Neural progenitor cell (in vitro differentiated cells): ENCODE results near the gene JOSD2. TPM values are rescaled to one million over a fixed set of nuclear protein-coding genes. Genes with fewer than 3 reads are reported as not detected.

Source experiments
- DNase-seq: peaks from one replicate; pipeline ENCODE4 v3.0.0-alpha.2; 2016; ENCODE audit warnings: low spot score
- H2AFZ ChIP-seq: fragments of 200-600 bp; sonication (generic); replicated peaks from 2 replicates; pipeline ENCODE4 v1.6.1; 2016; ENCODE audit warnings: antibody characterized with exemption
- H3F3A ChIP-seq: fragments of 200-600 bp; sonication (generic); 2 replicates; pipeline ENCODE4 v1.6.1; 2016; ENCODE audit warnings: antibody characterized with exemption, low read depth
- H3K27ac ChIP-seq: fragments of 200-600 bp; sonication (generic); 2 replicates; pipeline ENCODE4 v1.5.1; 2016; ENCODE audit warnings: mild to moderate bottlenecking
- H3K27me3 ChIP-seq: fragments of 200-600 bp; sonication (generic); 2 replicates; pipeline ENCODE4 v1.6.1; 2016; ENCODE audit warnings: mild to moderate bottlenecking, moderate library complexity
- H3K36me3 ChIP-seq: fragments of 200-600 bp; sonication (generic); 2 replicates; pipeline ENCODE4 v1.5.1; 2016
- H3K4me1 ChIP-seq: fragments of 200-600 bp; sonication (generic); 2 replicates; pipeline ENCODE4 v1.6.1; 2016; ENCODE audit warnings: mixed run types
- H3K4me2 ChIP-seq: fragments of 200-600 bp; sonication (generic); 2 replicates; pipeline ENCODE4 v1.6.1; 2016
- H3K4me3 ChIP-seq: fragments of 200-600 bp; sonication (generic); 2 replicates; pipeline ENCODE4 v1.5.1; 2016
- H3K79me2 ChIP-seq: fragments of 200-600 bp; sonication (generic); 2 replicates; pipeline ENCODE4 v1.6.1; 2016; ENCODE audit warnings: low read depth
- H3K9ac ChIP-seq: fragments of 200-600 bp; sonication (generic); 2 replicates; pipeline ENCODE4 v1.6.1; 2016
- H3K9me3 ChIP-seq: fragments of 200-600 bp; sonication (generic); 2 replicates; pipeline ENCODE4 v1.5.1; 2016; ENCODE audit warnings: low read depth
- H4K20me1 ChIP-seq: fragments of 200-600 bp; sonication (generic); 2 replicates; pipeline ENCODE4 v1.6.1; 2016; ENCODE audit warnings: low read depth
- H3K27ac Mint-ChIP-seq: 3 replicates; pipeline ENCODE4 v1.8.0; 2021; ENCODE audit warnings: mixed read lengths
- H3K27me3 Mint-ChIP-seq: 2 replicates; pipeline ENCODE4 v1.8.0; 2022; ENCODE audit warnings: low read depth, mild to moderate bottlenecking, inconsistent platforms, moderate library complexity, mixed read lengths; ENCODE audit not compliant: insufficient read depth
- H3K36me3 Mint-ChIP-seq: 3 replicates; pipeline ENCODE4 v1.8.0; 2021; ENCODE audit warnings: mixed read lengths
- H3K4me1 Mint-ChIP-seq: 3 replicates; pipeline ENCODE4 v1.8.0; 2021; ENCODE audit warnings: mixed read lengths
- H3K4me3 Mint-ChIP-seq: 3 replicates; pipeline ENCODE4 v1.8.0; 2021; ENCODE audit warnings: mild to moderate bottlenecking, moderate library complexity, mixed read lengths
- H3K9me3 Mint-ChIP-seq: 3 replicates; pipeline ENCODE4 v1.8.0; 2020; ENCODE audit warnings: mixed read lengths
- EZH2 ChIP-seq: fragments of 200-600 bp; sonication (generic); IDR thresholded peaks from 2 replicates; pipeline ENCODE4 v1.6.1; 2017; ENCODE audit warnings: antibody characterized with exemption, mild to moderate bottlenecking, moderate library complexity
- EZH2phosphoT487 ChIP-seq: fragments of 200-600 bp; sonication (generic); IDR thresholded peaks from 2 replicates; pipeline ENCODE4 v1.6.1; 2017; ENCODE audit warnings: antibody characterized with exemption
- total RNA-seq: library from RNA; depleted of rRNA; stranded (reverse); fragments of >200 nt; gene quantifications from 2 replicates; pipeline ENCODE4 v1.2.3, GENCODE V29; 2015; ENCODE audit warnings: low replicate concordance
- TF ChIP-seq, protein P1 (sequence below): fragments of 200-600 bp; sonication (generic); IDR thresholded peaks from 2 replicates; pipeline ENCODE4 v1.5.1; 2017; ENCODE audit warnings: antibody characterized with exemption, mild to moderate bottlenecking

Gene JOSD2
- total RNA-seq, 1 donor from 2014 or later: 1.7 TPM

DNA sequence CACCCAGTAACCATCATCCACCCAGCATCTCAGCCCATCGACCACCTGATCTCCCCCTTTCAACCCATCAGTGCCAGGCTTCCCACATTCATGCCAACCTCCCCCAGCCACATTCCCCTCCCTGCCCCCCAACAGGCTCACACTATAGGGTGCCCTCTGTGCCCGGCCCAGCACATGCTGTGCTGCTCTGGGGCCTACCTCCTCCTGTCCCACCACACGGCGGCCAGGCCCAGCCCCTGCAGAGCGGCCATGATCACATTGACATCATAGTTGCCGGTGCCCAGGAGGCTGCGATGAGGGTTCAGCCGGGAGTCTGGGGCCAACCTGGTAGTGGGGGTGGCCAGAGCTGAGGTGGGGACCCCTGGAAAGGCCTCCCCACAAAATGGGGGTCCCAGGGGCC is 3.6 kb downstream of the JOSD2 start:
- H3K36me3 Mint-ChIP-seq: no peaks in the 10 kb centered on the region
- Histone ChIP-seq H3K4me2 (no peak overlapping the region), H2AFZ (no peak overlapping the region), H3K27me3 (no peaks in the 10 kb centered on the region), H4K20me1 (no peaks in the 10 kb centered on the region), H3K79me2 (no peaks in the 10 kb centered on the region), H3K36me3 (no peaks in the 10 kb centered on the region), H3K9me3 (no peaks in the 10 kb centered on the region), H3K4me3 (no peak overlapping the region), H3K4me1 (peaks cover 3% of the 10 kb centered on the region), H3K27ac (no peak overlapping the region), H3K9ac (no peak overlapping the region), H3F3A (no peaks in the 10 kb centered on the region)
- no peak for DNase-seq
- H3K4me1 Mint-ChIP-seq: peaks cover 31% of the 10 kb centered on the region
- H3K9me3 Mint-ChIP-seq: no peaks in the 10 kb centered on the region
- peaks cover 22% of the 10 kb centered on the region for H3K27me3 Mint-ChIP-seq
- no peak for TF ChIP-seq EZH2phosphoT487
- no peak overlapping the region for H3K4me3 Mint-ChIP-seq
- H3K27ac Mint-ChIP-seq: no peak overlapping the region

DNA sequence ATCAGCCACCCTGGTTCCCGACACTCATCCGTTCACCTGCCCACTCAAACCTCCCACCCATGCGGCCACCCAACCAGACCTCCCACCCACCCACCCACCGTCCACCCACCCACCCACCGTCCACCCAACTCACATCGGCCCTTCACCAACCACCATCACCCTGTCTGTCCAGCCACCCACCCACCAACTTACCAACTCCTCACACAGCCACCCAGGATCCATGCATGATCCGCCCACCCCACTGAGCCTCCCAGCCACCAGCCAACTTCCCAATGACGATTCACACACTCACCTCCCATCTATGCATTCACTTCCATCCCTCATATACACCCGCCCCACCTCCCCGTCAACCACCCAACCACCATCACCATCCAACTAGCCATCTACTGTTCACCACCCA is 4.3 kb downstream of the JOSD2 start:
- no peak overlapping the region for H3K4me3 ChIP-seq
- H3K9me3 ChIP-seq: no peaks in the 10 kb centered on the region
- H3K4me2 ChIP-seq: no peak overlapping the region
- DNase-seq: no peak
- no peaks in the 10 kb centered on the region for H3K27me3 ChIP-seq
- H3K36me3 Mint-ChIP-seq: no peaks in the 10 kb centered on the region
- H3K4me1 ChIP-seq: peaks cover 3% of the 10 kb centered on the region
- H3K36me3 ChIP-seq: no peaks in the 10 kb centered on the region
- no peaks in the 10 kb centered on the region for H3K79me2 ChIP-seq
- peaks cover 29% of the 10 kb centered on the region for H3K4me1 Mint-ChIP-seq
- H3K9ac ChIP-seq: no peak overlapping the region
- no peak overlapping the region for H2AFZ ChIP-seq
- H3K27ac ChIP-seq: no peak overlapping the region
- H4K20me1 ChIP-seq: no peaks in the 10 kb centered on the region
- no peaks in the 10 kb centered on the region for H3F3A ChIP-seq
- TF ChIP-seq, protein P1, sequence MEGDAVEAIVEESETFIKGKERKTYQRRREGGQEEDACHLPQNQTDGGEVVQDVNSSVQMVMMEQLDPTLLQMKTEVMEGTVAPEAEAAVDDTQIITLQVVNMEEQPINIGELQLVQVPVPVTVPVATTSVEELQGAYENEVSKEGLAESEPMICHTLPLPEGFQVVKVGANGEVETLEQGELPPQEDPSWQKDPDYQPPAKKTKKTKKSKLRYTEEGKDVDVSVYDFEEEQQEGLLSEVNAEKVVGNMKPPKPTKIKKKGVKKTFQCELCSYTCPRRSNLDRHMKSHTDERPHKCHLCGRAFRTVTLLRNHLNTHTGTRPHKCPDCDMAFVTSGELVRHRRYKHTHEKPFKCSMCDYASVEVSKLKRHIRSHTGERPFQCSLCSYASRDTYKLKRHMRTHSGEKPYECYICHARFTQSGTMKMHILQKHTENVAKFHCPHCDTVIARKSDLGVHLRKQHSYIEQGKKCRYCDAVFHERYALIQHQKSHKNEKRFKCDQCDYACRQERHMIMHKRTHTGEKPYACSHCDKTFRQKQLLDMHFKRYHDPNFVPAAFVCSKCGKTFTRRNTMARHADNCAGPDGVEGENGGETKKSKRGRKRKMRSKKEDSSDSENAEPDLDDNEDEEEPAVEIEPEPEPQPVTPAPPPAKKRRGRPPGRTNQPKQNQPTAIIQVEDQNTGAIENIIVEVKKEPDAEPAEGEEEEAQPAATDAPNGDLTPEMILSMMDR: no peak
- TF ChIP-seq EZH2phosphoT487 (no peak), EZH2 (no peak)
- H3K9me3 Mint-ChIP-seq: no peaks in the 10 kb centered on the region
- no peak overlapping the region for H3K4me3 Mint-ChIP-seq
- H3K27ac Mint-ChIP-seq: no peak overlapping the region
- H3K27me3 Mint-ChIP-seq: peaks cover 21% of the 10 kb centered on the region

DNA sequence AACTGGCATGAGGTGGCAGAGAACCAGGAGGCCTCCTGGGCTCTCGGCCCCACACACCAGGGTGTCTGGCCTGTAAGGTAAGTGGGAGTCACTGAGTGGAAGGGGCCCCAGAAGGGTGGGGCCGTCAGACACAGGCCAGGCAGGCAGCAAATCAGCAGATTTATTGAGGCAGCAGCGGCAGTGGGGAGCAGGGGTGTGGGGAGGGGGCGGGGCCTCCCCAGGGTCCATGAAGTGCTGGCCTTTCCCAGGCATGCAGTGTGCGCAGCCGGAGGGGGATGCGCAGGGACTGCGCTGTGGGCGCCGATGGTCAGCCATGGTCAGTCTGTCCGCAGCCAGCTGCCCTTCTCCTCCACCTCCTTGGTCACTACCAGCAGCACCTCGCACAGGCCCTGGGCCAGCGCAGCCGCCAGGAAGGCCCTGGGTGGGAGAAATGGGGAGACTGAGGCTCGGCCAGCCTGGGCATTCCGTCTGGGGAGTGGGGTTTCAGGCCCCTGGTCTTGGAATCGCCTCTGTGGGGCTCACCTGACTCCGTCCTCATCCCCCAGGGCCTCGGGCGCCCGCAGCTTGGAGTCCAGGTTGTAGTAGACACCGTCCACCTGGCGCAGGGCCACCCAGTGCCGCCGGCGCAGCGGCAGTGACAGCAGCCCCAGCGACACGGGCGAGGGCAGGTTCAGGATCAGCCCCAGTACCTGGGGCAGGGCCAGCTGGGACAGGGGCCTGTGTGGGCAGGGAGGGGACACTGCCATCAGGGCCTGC is 5.0 kb downstream of the JOSD2 start:
- H3K4me1 ChIP-seq: peaks cover 3% of the 10 kb centered on the region
- H3K4me2 ChIP-seq: no peak overlapping the region
- TF ChIP-seq EZH2 (no peak), EZH2phosphoT487 (no peak)
- TF ChIP-seq, protein P1: no peak
- Mint-ChIP-seq H3K4me1 (peaks cover 24% of the 10 kb centered on the region), H3K27me3 (peaks cover 16% of the 10 kb centered on the region), H3K4me3 (no peak overlapping the region), H3K36me3 (no peaks in the 10 kb centered on the region), H3K9me3 (no peaks in the 10 kb centered on the region), H3K27ac (no peak overlapping the region)
- H3K9me3 ChIP-seq: no peaks in the 10 kb centered on the region
- no peak overlapping the region for H3K27ac ChIP-seq
- H3K79me2 ChIP-seq: no peaks in the 10 kb centered on the region
- no peaks in the 10 kb centered on the region for H4K20me1 ChIP-seq
- peaks cover under 1% of the 10 kb centered on the region for H3K27me3 ChIP-seq
- H3K4me3 ChIP-seq: no peak overlapping the region
- H2AFZ ChIP-seq: no peak overlapping the region
- H3F3A ChIP-seq: no peaks in the 10 kb centered on the region
- no peak overlapping the region for H3K9ac ChIP-seq
- no peaks in the 10 kb centered on the region for H3K36me3 ChIP-seq
- DNase-seq: no peak
